ENCODE measurements around the gene CAMK4. TPM values are rescaled to one million over a fixed set of nuclear protein-coding genes. Genes with fewer than 3 reads are reported as not detected.
"Not testable (repeated sequence)": the region's sequence is repeated elsewhere in the genome, so short reads cannot be mapped to it uniquely, and the experiment has no call there.

The CAMK4 gene
- total and polyA plus RNA-seq, 3 donors from 2014 or later: 35.4 to 76.9 (median 60.3) TPM

GRCh38 chr5:111295649-111296048 is 71.5 kb downstream of the CAMK4 start:
- Histone ChIP-seq H3K4me1 (no peaks in the 10 kb centered on the region), H3K27ac (no peak overlapping the region), H3K4me3 (no peak overlapping the region), H3K9me3 (no peaks in the 10 kb centered on the region), H3K27me3 (no peaks in the 10 kb centered on the region), H3K36me3 (ENCODE audit: low read depth, missing control alignments) (no peaks in the 10 kb centered on the region)
- no peak for TF ChIP-seq CTCF (IDR thresholded peaks at IDR 0.05)
- TF ChIP-seq POLR2A (IDR thresholded peaks at IDR 0.05): no peak
- 69 to 80% methylated on average over 3 of the region's 3 CpGs for WGBS, 2 donors
- intact Hi-C loops (cut with DNase I; ENCODE audit: low total_unique reads): no loop called here
- DNase-seq: no peak

GRCh38 chr5:111296570-111296969 is 72.4 kb downstream of the CAMK4 start:
- Histone ChIP-seq H3K36me3 (ENCODE audit: low read depth, missing control alignments) (no peaks in the 10 kb centered on the region), H3K4me1 (no peaks in the 10 kb centered on the region), H3K4me3 (no peak overlapping the region), H3K9me3 (no peaks in the 10 kb centered on the region), H3K27me3 (no peaks in the 10 kb centered on the region), H3K27ac (no peak overlapping the region)
- intact Hi-C loops (cut with DNase I; ENCODE audit: low total_unique reads): no loop called here
- no peak for TF ChIP-seq POLR2A (IDR thresholded peaks at IDR 0.05)
- no peak for TF ChIP-seq CTCF (IDR thresholded peaks at IDR 0.05)
- no peak for DNase-seq
- WGBS, 2 donors: 87 to 89% methylated on average over 3 of the region's 3 CpGs

GRCh38 chr5:111299067-111299481 is 74.9 kb downstream of the CAMK4 start:
- Histone ChIP-seq H3K36me3 (ENCODE audit: low read depth, missing control alignments) (no peaks in the 10 kb centered on the region), H3K27me3 (no peaks in the 10 kb centered on the region), H3K9me3 (no peaks in the 10 kb centered on the region), H3K4me3 (no peak overlapping the region), H3K4me1 (no peaks in the 10 kb centered on the region), H3K27ac (no peak overlapping the region)
- intact Hi-C loops (cut with DNase I; ENCODE audit: low total_unique reads): no loop called here
- TF ChIP-seq POLR2A (IDR thresholded peaks at IDR 0.05) (no peak), CTCF (IDR thresholded peaks at IDR 0.05) (no peak)
- DNase-seq: no peak
- 96 to 98% methylated on average over 7 of the region's 7 CpGs for WGBS, 2 donors

GRCh38 chr5:111299831-111300432 is 75.7 kb downstream of the CAMK4 start:
- no peaks in the 10 kb centered on the region for H3K27me3 ChIP-seq
- no peak overlapping the region for H3K27ac ChIP-seq
- H3K36me3 ChIP-seq (ENCODE audit: low read depth, missing control alignments): no peaks in the 10 kb centered on the region
- no peaks in the 10 kb centered on the region for H3K9me3 ChIP-seq
- intact Hi-C loops (cut with DNase I; ENCODE audit: low total_unique reads): no loop called here
- no peak for TF ChIP-seq POLR2A (IDR thresholded peaks at IDR 0.05)
- no peak for TF ChIP-seq CTCF (IDR thresholded peaks at IDR 0.05)
- no peak for DNase-seq
- H3K4me1 ChIP-seq: no peaks in the 10 kb centered on the region
- 77 to 80% methylated on average over 3 of the region's 3 CpGs for WGBS, 2 donors
- no peak overlapping the region for H3K4me3 ChIP-seq

- Histone ChIP-seq H3K9me3 (no peaks in the 10 kb centered on the region), H3K4me3 (no peak overlapping the region), H3K4me1 (no peaks in the 10 kb centered on the region), H3K27me3 (no peaks in the 10 kb centered on the region), H3K27ac (no peak overlapping the region), H3K36me3 (ENCODE audit: low read depth, missing control alignments) (no peaks in the 10 kb centered on the region)
- no peak for DNase-seq
- WGBS, 2 donors: 85 to 89% methylated on average over 1 of the region's 1 CpG
- no peak for TF ChIP-seq CTCF (IDR thresholded peaks at IDR 0.05)
- no peak for TF ChIP-seq POLR2A (IDR thresholded peaks at IDR 0.05)
- intact Hi-C loops (cut with DNase I; ENCODE audit: low total_unique reads): no loop called here
Observed at GRCh38 chr5:111301264-111301663, 77.1 kb downstream of the CAMK4 start.

- H3K9me3 ChIP-seq; H3K4me1 ChIP-seq; H3K27ac ChIP-seq; H3K27me3 ChIP-seq; DNase-seq; H3K36me3 ChIP-seq (ENCODE audit: low read depth, missing control alignments); intact Hi-C loops (cut with DNase I; ENCODE audit: low total_unique reads); H3K4me3 ChIP-seq: not testable (repeated sequence)
- WGBS, 2 donors: 70 to 93% methylated on average over 10 to 15 of the region's 15 CpGs
Observed at GRCh38 chr5:111302043-111302442, 77.9 kb downstream of the CAMK4 start.
